Measurements from ENCODE around the gene SANBR. TPM values are rescaled to one million over a fixed set of nuclear protein-coding genes. Genes with fewer than 3 reads are reported as not detected.

Gene SANBR
- total and polyA plus RNA-seq, 2 of the 13 experiments (the other 11 are each of a cell fraction or from before 2014, with no cell fraction given), result 9.8 to 20.9 TPM

DNA sequence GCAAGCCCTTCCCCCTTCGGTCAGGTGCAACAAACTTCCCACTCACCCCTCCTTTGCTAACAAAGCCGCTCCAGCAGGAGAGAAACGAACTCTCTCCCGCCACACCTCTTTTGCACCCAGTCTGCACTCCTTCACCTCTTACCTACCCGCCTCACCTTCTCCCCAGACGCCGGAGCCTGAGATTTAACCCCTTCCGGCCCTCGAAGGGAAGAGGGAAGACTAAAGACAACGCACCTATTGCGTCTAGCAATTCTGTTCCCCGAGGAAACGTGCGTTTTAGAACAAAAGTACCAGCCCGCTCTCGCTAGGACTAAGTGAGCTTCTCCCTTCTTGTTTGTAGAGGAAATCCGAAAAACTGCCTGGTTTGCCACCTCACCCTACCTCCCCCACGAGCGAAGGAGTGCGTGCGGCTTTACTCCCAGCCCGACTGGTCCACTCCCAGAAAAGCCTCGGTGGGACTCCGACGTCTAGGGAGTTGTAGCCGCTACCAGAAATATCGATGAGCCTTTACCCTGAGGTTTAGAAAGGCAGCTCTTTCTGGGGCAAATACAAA is 48.6 kb upstream of the SANBR start (continued):
- TF ChIP-seq, protein P1, sequence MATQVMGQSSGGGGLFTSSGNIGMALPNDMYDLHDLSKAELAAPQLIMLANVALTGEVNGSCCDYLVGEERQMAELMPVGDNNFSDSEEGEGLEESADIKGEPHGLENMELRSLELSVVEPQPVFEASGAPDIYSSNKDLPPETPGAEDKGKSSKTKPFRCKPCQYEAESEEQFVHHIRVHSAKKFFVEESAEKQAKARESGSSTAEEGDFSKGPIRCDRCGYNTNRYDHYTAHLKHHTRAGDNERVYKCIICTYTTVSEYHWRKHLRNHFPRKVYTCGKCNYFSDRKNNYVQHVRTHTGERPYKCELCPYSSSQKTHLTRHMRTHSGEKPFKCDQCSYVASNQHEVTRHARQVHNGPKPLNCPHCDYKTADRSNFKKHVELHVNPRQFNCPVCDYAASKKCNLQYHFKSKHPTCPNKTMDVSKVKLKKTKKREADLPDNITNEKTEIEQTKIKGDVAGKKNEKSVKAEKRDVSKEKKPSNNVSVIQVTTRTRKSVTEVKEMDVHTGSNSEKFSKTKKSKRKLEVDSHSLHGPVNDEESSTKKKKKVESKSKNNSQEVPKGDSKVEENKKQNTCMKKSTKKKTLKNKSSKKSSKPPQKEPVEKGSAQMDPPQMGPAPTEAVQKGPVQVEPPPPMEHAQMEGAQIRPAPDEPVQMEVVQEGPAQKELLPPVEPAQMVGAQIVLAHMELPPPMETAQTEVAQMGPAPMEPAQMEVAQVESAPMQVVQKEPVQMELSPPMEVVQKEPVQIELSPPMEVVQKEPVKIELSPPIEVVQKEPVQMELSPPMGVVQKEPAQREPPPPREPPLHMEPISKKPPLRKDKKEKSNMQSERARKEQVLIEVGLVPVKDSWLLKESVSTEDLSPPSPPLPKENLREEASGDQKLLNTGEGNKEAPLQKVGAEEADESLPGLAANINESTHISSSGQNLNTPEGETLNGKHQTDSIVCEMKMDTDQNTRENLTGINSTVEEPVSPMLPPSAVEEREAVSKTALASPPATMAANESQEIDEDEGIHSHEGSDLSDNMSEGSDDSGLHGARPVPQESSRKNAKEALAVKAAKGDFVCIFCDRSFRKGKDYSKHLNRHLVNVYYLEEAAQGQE (IDR thresholded peaks at IDR 0.05; ENCODE audit: borderline replicate concordance in 1 of 2, low read depth in 1 of 2, low read length in 2 of 2), result peak in 1 of 2 experiments; percentile 66; a peak in 1 of 4 replicates
- TF ChIP-seq MIER3 (CRISPR knock-in tag; IDR thresholded peaks at IDR 0.05; ENCODE audit: borderline replicate concordance), result no peak; the same call in 1 of the 2 replicates
- TF ChIP-seq KLF11 (CRISPR knock-in tag; IDR thresholded peaks at IDR 0.05), result peak; percentile 25; the same call in 1 of the 2 replicates
- TF ChIP-seq FOXO1 (CRISPR knock-in tag; IDR thresholded peaks at IDR 0.05), result no peak; the same call in 1 of the 2 replicates
- no peak for TF ChIP-seq RCOR2 (CRISPR knock-in tag; IDR thresholded peaks at IDR 0.05)
- TF ChIP-seq NFE2L1 (CRISPR knock-in tag; IDR thresholded peaks at IDR 0.05; ENCODE audit: borderline replicate concordance), result no peak; the same call in 1 of the 2 replicates
- TF ChIP-seq THYN1 (CRISPR knock-in tag; IDR thresholded peaks at IDR 0.05; ENCODE audit: borderline replicate concordance, low read depth), result peak; percentile 19; the same call in 1 of the 2 replicates
- TF ChIP-seq, protein P2, sequence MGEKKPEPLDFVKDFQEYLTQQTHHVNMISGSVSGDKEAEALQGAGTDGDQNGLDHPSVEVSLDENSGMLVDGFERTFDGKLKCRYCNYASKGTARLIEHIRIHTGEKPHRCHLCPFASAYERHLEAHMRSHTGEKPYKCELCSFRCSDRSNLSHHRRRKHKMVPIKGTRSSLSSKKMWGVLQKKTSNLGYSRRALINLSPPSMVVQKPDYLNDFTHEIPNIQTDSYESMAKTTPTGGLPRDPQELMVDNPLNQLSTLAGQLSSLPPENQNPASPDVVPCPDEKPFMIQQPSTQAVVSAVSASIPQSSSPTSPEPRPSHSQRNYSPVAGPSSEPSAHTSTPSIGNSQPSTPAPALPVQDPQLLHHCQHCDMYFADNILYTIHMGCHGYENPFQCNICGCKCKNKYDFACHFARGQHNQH (CRISPR knock-in tag; IDR thresholded peaks at IDR 0.05), result no peak
- TF ChIP-seq ZSCAN31 (CRISPR knock-in tag; IDR thresholded peaks at IDR 0.05; ENCODE audit: low read depth), result no peak
- peak; percentile 20; the same call in 1 of the 2 replicates for TF ChIP-seq HOXA7 (CRISPR knock-in tag; IDR thresholded peaks at IDR 0.05)
- TF ChIP-seq MTA1 (CRISPR knock-in tag; IDR thresholded peaks at IDR 0.05; ENCODE audit: borderline replicate concordance), result peak; percentile 36; the same call in 1 of the 2 replicates
- peak; percentile 13; the same call in 1 of the 2 replicates for TF ChIP-seq TARDBP (CRISPR knock-in tag; IDR thresholded peaks at IDR 0.05)
- TF ChIP-seq ZNF550 (CRISPR knock-in tag; IDR thresholded peaks at IDR 0.05; ENCODE audit: borderline replicate concordance), result 0 out of 2 replicates have a peak, but pooled peaks have one; percentile 63
- no peak for TF ChIP-seq BRCA1 (CRISPR knock-in tag; IDR thresholded peaks at IDR 0.05)
- no peak; the same call in 1 of the 2 replicates for TF ChIP-seq ZNF605 (CRISPR knock-in tag; IDR thresholded peaks at IDR 0.05)
- peak; percentile 69; the same call in 1 of the 2 replicates for TF ChIP-seq ZZZ3 (CRISPR knock-in tag; IDR thresholded peaks at IDR 0.05; ENCODE audit: borderline replicate concordance)
- TF ChIP-seq CREB1 (IDR thresholded peaks at IDR 0.05), result no peak
- peak; percentile 76; the same call in 1 of the 2 replicates for TF ChIP-seq CREB1 (CRISPR knock-in tag; IDR thresholded peaks at IDR 0.05)
- peak; percentile 24; the same call in 1 of the 2 replicates for TF ChIP-seq ZNF558 (CRISPR knock-in tag; IDR thresholded peaks at IDR 0.05; ENCODE audit: borderline replicate concordance)
- no peak for TF ChIP-seq ZNF773 (CRISPR knock-in tag; IDR thresholded peaks at IDR 0.05; ENCODE audit: borderline replicate concordance)
- TF ChIP-seq, protein P3, sequence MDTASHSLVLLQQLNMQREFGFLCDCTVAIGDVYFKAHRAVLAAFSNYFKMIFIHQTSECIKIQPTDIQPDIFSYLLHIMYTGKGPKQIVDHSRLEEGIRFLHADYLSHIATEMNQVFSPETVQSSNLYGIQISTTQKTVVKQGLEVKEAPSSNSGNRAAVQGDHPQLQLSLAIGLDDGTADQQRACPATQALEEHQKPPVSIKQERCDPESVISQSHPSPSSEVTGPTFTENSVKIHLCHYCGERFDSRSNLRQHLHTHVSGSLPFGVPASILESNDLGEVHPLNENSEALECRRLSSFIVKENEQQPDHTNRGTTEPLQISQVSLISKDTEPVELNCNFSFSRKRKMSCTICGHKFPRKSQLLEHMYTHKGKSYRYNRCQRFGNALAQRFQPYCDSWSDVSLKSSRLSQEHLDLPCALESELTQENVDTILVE (CRISPR knock-in tag; IDR thresholded peaks at IDR 0.05), result no peak; the same call in 1 of the 2 replicates
- 0 out of 2 replicates have a peak, but pooled peaks have one; percentile 73 for TF ChIP-seq SATB2 (CRISPR knock-in tag; IDR thresholded peaks at IDR 0.05)
- TF ChIP-seq ZNF772 (CRISPR knock-in tag; IDR thresholded peaks at IDR 0.05), result 0 out of 2 replicates have a peak, but pooled peaks have one; percentile 28
- 0 out of 2 replicates have a peak, but pooled peaks have one; percentile 21 for TF ChIP-seq ZNF841 (CRISPR knock-in tag; IDR thresholded peaks at IDR 0.05; ENCODE audit: borderline replicate concordance)
- no peak for TF ChIP-seq HCFC1 (IDR thresholded peaks at IDR 0.05; ENCODE audit: low read depth, low read length)
- peak; percentile 61 for TF ChIP-seq POGZ (CRISPR knock-in tag; IDR thresholded peaks at IDR 0.05)
